ENCODE measurements around the gene MTARC2.
"Not testable (repeated sequence)": the region's sequence is repeated elsewhere in the genome, so short reads cannot be mapped to it uniquely, and the experiment has no call there.

The MTARC2 gene

GRCh38 chr1:220748089-220748934 lies at the start of gene MTARC2:
MTARC2 (plus strand) TSS chr1:220748322; CDS start chr1:220748532, 210 bp downstream.
- peak; percentile 90 for DNase-seq (ENCODE audit: low spot score)

GRCh38 chr1:220698607-220699016 lies 49.5 kb upstream of the MTARC2 start:
- DNase-seq (ENCODE audit: low spot score): peak; percentile 77

- no peak for DNase-seq (ENCODE audit: low spot score)
These were observed 49.1 kb upstream of the MTARC2 start for GRCh38 chr1:220699044-220699443.

- DNase-seq (ENCODE audit: low spot score): no peak
These were observed 47.5 kb upstream of the MTARC2 start for GRCh38 chr1:220700556-220701179.

- DNase-seq (ENCODE audit: low spot score): no peak
These were observed 46.1 kb upstream of the MTARC2 start for GRCh38 chr1:220701974-220702373.

- no peak for DNase-seq (ENCODE audit: low spot score)
These were observed 45.3 kb upstream of the MTARC2 start for GRCh38 chr1:220702733-220703270.

- DNase-seq (ENCODE audit: low spot score): no peak
These were observed 44.8 kb upstream of the MTARC2 start for GRCh38 chr1:220703305-220703704.

- DNase-seq (ENCODE audit: low spot score): no peak
These were observed 42.3 kb upstream of the MTARC2 start for GRCh38 chr1:220705782-220706181.

- no peak for DNase-seq (ENCODE audit: low spot score)
These were observed 41.6 kb upstream of the MTARC2 start for GRCh38 chr1:220706480-220706879.

- no peak for DNase-seq (ENCODE audit: low spot score)
These were observed 41.0 kb upstream of the MTARC2 start for GRCh38 chr1:220707160-220707559.

GRCh38 chr1:220708244-220708643 lies 39.9 kb upstream of the MTARC2 start:
- DNase-seq (ENCODE audit: low spot score): no peak

GRCh38 chr1:220708936-220709801 lies 39.0 kb upstream of the MTARC2 start:
- DNase-seq (ENCODE audit: low spot score): no peak

GRCh38 chr1:220710333-220710732 lies 37.8 kb upstream of the MTARC2 start:
- DNase-seq (ENCODE audit: low spot score): no peak

- no peak for DNase-seq (ENCODE audit: low spot score)
These were observed 36.9 kb upstream of the MTARC2 start for GRCh38 chr1:220711056-220711809.

GRCh38 chr1:220715986-220716385 lies 32.1 kb upstream of the MTARC2 start:
- not testable (repeated sequence) for DNase-seq (ENCODE audit: low spot score)

- no peak for DNase-seq (ENCODE audit: low spot score)
These were observed 30.1 kb upstream of the MTARC2 start for GRCh38 chr1:220717800-220718640.

GRCh38 chr1:220721266-220721665 lies 26.9 kb upstream of the MTARC2 start:
- DNase-seq (ENCODE audit: low spot score): not testable (repeated sequence)

GRCh38 chr1:220726634-220727033 lies 21.5 kb upstream of the MTARC2 start:
- no peak for DNase-seq (ENCODE audit: low spot score)

- no peak for DNase-seq (ENCODE audit: low spot score)
These were observed 20.6 kb upstream of the MTARC2 start for GRCh38 chr1:220727519-220727918.

- DNase-seq (ENCODE audit: low spot score): no peak
These were observed 17.6 kb upstream of the MTARC2 start for GRCh38 chr1:220730486-220730885.

Data from HuH-7 (cell line).